LNCaP clone FGC (cell line): ENCODE data around the gene USP25.

ENCODE experiments used
- DNase-seq: peaks from one replicate; pipeline ENCODE4 v3.0.0-alpha.2; 2011; ENCODE audit warnings: low read depth
- H3K4me3 ChIP-seq: 2 replicates; pipeline ENCODE4 v1.5.1; 2011; ENCODE audit warnings: mild to moderate bottlenecking, low read depth, low read length, control low read depth
- CTCF ChIP-seq: IDR thresholded peaks from 2 replicates; pipeline ENCODE4 v1.5.1; 2012; ENCODE audit warnings: mild to moderate bottlenecking; ENCODE audit not compliant: control insufficient read depth, insufficient read depth; ENCODE audit errors: extremely low read depth

Gene USP25

GRCh38 chr21:15768045-15768601 is 38.3 kb downstream of the USP25 start:
- H3K4me3 ChIP-seq = no peak overlapping the region
- no peak for TF ChIP-seq CTCF
- DNase-seq = no peak

GRCh38 chr21:15768853-15769252 is 39.1 kb downstream of the USP25 start:
- TF ChIP-seq CTCF = no peak
- no peak overlapping the region for H3K4me3 ChIP-seq
- DNase-seq = no peak

GRCh38 chr21:15771311-15771710 is 41.5 kb downstream of the USP25 start:
- H3K4me3 ChIP-seq = no peak overlapping the region
- TF ChIP-seq CTCF = no peak
- no peak for DNase-seq

GRCh38 chr21:15772654-15773053 is 42.9 kb downstream of the USP25 start:
- no peak for TF ChIP-seq CTCF
- DNase-seq = no peak
- H3K4me3 ChIP-seq = no peak overlapping the region

GRCh38 chr21:15774590-15774989 is 44.8 kb downstream of the USP25 start:
- no peak for DNase-seq

GRCh38 chr21:15775291-15775690 is 45.5 kb downstream of the USP25 start:
- no peak overlapping the region for H3K4me3 ChIP-seq
- TF ChIP-seq CTCF = no peak
- no peak for DNase-seq

More at GRCh38 chr21:15774590-15774989, 44.8 kb downstream of the USP25 start:
- no peak overlapping the region for H3K4me3 ChIP-seq
- no peak for TF ChIP-seq CTCF

GRCh38 chr21:15775981-15776380 is 46.2 kb downstream of the USP25 start:
- no peak for TF ChIP-seq CTCF
- no peak overlapping the region for H3K4me3 ChIP-seq
- no peak for DNase-seq
